Naive thymus-derived CD4-positive, alpha-beta T cell (primary cell): ENCODE results near the gene ZNF609. TPM values are rescaled to one million over a fixed set of nuclear protein-coding genes. Genes with fewer than 3 reads are reported as not detected.

Experiments
- ATAC-seq: fragments of 150-1000 bp; cut with Tn5 transposase; 2 replicates; pipeline ENCODE4 v1.10.0; 2021; ENCODE audit warnings: mild to moderate bottlenecking, moderate library complexity
- CTCF ChIA-PET: fragments of 350-600 bp; sonication (Branson Sonifier 250); formaldehyde crosslinking; loops from one replicate; lab custom pipeline; 2021; ENCODE audit warnings: antibody characterized with exemption; lab: Charles Lee
- POLR2A ChIA-PET: fragments of 350-600 bp; sonication (Branson Sonifier 250); formaldehyde crosslinking; loops from one replicate; lab custom pipeline; 2021; ENCODE audit warnings: antibody characterized with exemption, inconsistent platforms; lab: Charles Lee
- DNase-seq, 9 donors: peaks; one replicate each; pipeline versions ENCODE4 v3.0.0 to v3.0.0-alpha.2; 2020 to 2022; ENCODE audit warnings: mixed read lengths in 1 of 9
- H3K27ac ChIP-seq: one replicate; pipeline ENCODE4 v1.7.0; 2013; ENCODE audit warnings: mild to moderate bottlenecking, low read depth, low read length, moderate library complexity
- H3K27me3 ChIP-seq, 2 donors: one replicate each; pipeline ENCODE4 v1.7.0; 2013; ENCODE audit warnings: low read length in 2 of 2, mild to moderate bottlenecking in 2 of 2, moderate library complexity in 2 of 2; ENCODE audit not compliant: control insufficient read depth in 2 of 2, insufficient read depth in 2 of 2
- H3K36me3 ChIP-seq, 3 experiments: 1 replicate in 2 of 3; 2 replicates in 1 of 3; pipeline ENCODE4 v1.7.0; 2013; ENCODE audit warnings: low read length in 3 of 3, mild to moderate bottlenecking in 3 of 3, moderate library complexity in 1 of 3; ENCODE audit not compliant: insufficient read depth in 3 of 3, control insufficient read depth in 2 of 3
- H3K4me1 ChIP-seq, 2 donors: one replicate each; pipeline ENCODE4 v1.7.0; 2013; ENCODE audit warnings: low read length in 2 of 2, mild to moderate bottlenecking in 2 of 2, moderate library complexity in 1 of 2; ENCODE audit not compliant: control insufficient read depth in 2 of 2, insufficient read depth in 2 of 2
- H3K4me3 ChIP-seq: 2 replicates; pipeline ENCODE4 v1.7.0; 2013; ENCODE audit warnings: mild to moderate bottlenecking, low read length
- H3K9me3 ChIP-seq, 3 experiments: 1 replicate in 2 of 3; 2 replicates in 1 of 3; pipeline ENCODE4 v1.7.0; 2013; ENCODE audit warnings: low read length in 3 of 3; ENCODE audit not compliant: control insufficient read depth in 2 of 3
- H3K27ac Mint-ChIP-seq, 9 donors: one replicate each; pipeline ENCODE4 v1.8.0; 2020 to 2022; ENCODE audit warnings: mixed read lengths in 9 of 9, mild to moderate bottlenecking in 8 of 9, moderate library complexity in 5 of 9, inconsistent platforms in 2 of 9
- H3K27me3 Mint-ChIP-seq, 5 donors: one replicate each; pipeline ENCODE4 v1.8.0; 2021 to 2022; ENCODE audit warnings: mixed read lengths in 5 of 5, mild to moderate bottlenecking in 1 of 5
- H3K36me3 Mint-ChIP-seq, 5 donors: one replicate each; pipeline ENCODE4 v1.8.0; 2020 to 2022; ENCODE audit warnings: mixed read lengths in 5 of 5, mild to moderate bottlenecking in 3 of 5, inconsistent platforms in 1 of 5
- H3K4me1 Mint-ChIP-seq, 7 donors: one replicate each; pipeline ENCODE4 v1.8.0; 2020 to 2022; ENCODE audit warnings: mixed read lengths in 7 of 7, mild to moderate bottlenecking in 3 of 7, inconsistent platforms in 1 of 7
- H3K4me3 Mint-ChIP-seq, 10 donors: one replicate each; pipeline ENCODE4 v1.8.0; 2020 to 2022; ENCODE audit warnings: mild to moderate bottlenecking in 10 of 10, mixed read lengths in 10 of 10, moderate library complexity in 6 of 10, inconsistent platforms in 2 of 10
- H3K9me3 Mint-ChIP-seq, 11 donors: one replicate each; pipeline ENCODE4 v1.8.0; 2020 to 2022; ENCODE audit warnings: mixed read lengths in 11 of 11, mild to moderate bottlenecking in 4 of 11, inconsistent platforms in 1 of 11, moderate library complexity in 1 of 11
- intact Hi-C, 2 donors: fragments of 100-400 bp; cut with micrococcal nuclease; formaldehyde crosslinking; loops; one replicate each; pipeline ENCODE4 v1.15.1; 2023
- polyA plus RNA-seq, 2 donors: library from polyadenylated mRNA; unstranded; fragments of 300-500 nt; fragmentation: Illumina TruSeq; gene quantifications; one replicate each; pipeline ENCODE4 v1.2.3, GENCODE V29; 2021
- total RNA-seq, 6 experiments: library from RNA in 5 of 6; stranded (reverse) in 5 of 6; gene quantifications; 1 replicate in 5 of 6; 2 replicates in 1 of 6; pipeline ENCODE4 v1.2.3 and lab custom pipeline; 2021 to 2026

Gene ZNF609
- total and polyA plus RNA-seq, 7 experiments from 2014 or later, result 10.1 to 89.1 (median 71.9) TPM

GRCh38 chr15:64562003-64562640 is 101.7 kb downstream of the ZNF609 start:
- DNase-seq (no peak), ATAC-seq (no peak)
- peaks cover 5 to 35% (median 18%) of the 10 kb centered on the region in 5 donors for H3K36me3 Mint-ChIP-seq
- Histone ChIP-seq H3K27ac (no peak overlapping the region), H3K36me3 (no peaks in the 10 kb centered on the region), H3K9me3 (no peaks in the 10 kb centered on the region), H3K4me1 (peaks cover 0 to 26% of the 10 kb centered on the region in 2 donors), H3K27me3 (no peaks in the 10 kb centered on the region), H3K4me3 (no peak overlapping the region)
- intact Hi-C loops, result loop anchor here in 1 of 2 donors (5.0 kb wide), 1 partner anchor 40 kb away; no protein-coding TSS in a partner anchor
- no peak overlapping the region for H3K4me3 Mint-ChIP-seq
- no peaks in the 10 kb centered on the region for H3K27me3 Mint-ChIP-seq
- POLR2A ChIA-PET, result no interaction called here
- peaks cover 34 to 82% (median 73%) of the 10 kb centered on the region in 7 donors for H3K4me1 Mint-ChIP-seq
- CTCF ChIA-PET, result interaction anchor here (0.6 kb wide), 1 partner anchor 30 kb away, joined by 3 read pairs; no protein-coding TSS in a partner anchor
- H3K27ac Mint-ChIP-seq, result peak overlapping the region in 7 of 9 donors; percentile 43 to 82 (median 70)
- H3K9me3 Mint-ChIP-seq, result no peaks in the 10 kb centered on the region

GRCh38 chr15:64566102-64566501 is 105.7 kb downstream of the ZNF609 start:
- intact Hi-C loops, result no loop called here
- H3K27ac Mint-ChIP-seq, result peak overlapping the region in 8 of 9 donors; percentile 1 to 86 (median 60)
- CTCF ChIA-PET, result interaction anchor here (0.8 to 1.2 kb wide), 3 partner anchors 9 to 16 kb away, joined by 3 to 4 read pairs (median 3); no protein-coding TSS in a partner anchor
- H3K9me3 Mint-ChIP-seq, result no peaks in the 10 kb centered on the region
- ATAC-seq (no peak), DNase-seq (no peak)
- no peak overlapping the region for H3K27ac ChIP-seq
- peaks cover 5 to 31% of the 10 kb centered on the region in 2 donors for H3K4me1 ChIP-seq
- no peaks in the 10 kb centered on the region for H3K27me3 ChIP-seq
- no peaks in the 10 kb centered on the region for H3K27me3 Mint-ChIP-seq
- H3K36me3 Mint-ChIP-seq, result peaks cover 5 to 37% (median 22%) of the 10 kb centered on the region in 5 donors
- H3K4me3 ChIP-seq, result no peak overlapping the region
- H3K4me3 Mint-ChIP-seq, result peak overlapping the region in 2 of 10 donors; percentile 3 to 18
- H3K4me1 Mint-ChIP-seq, result peaks cover 37 to 77% (median 69%) of the 10 kb centered on the region in 7 donors
- H3K9me3 ChIP-seq, result no peaks in the 10 kb centered on the region
- POLR2A ChIA-PET, result interaction anchor here (0.9 to 1.2 kb wide), 2 partner anchors 14 to 30 kb away, joined by 4 read pairs; no protein-coding TSS in a partner anchor
- no peaks in the 10 kb centered on the region for H3K36me3 ChIP-seq

- no peak overlapping the region for H3K27ac ChIP-seq
- no peaks in the 10 kb centered on the region for H3K36me3 ChIP-seq
- no peaks in the 10 kb centered on the region for H3K9me3 ChIP-seq
- H3K27me3 Mint-ChIP-seq, result no peaks in the 10 kb centered on the region
- ChIA-PET CTCF (interaction anchor here (0.6 to 0.8 kb wide), 2 partner anchors 12 to 87 kb away, joined by 3 to 4 read pairs; no protein-coding TSS in a partner anchor), POLR2A (interaction anchor here (0.6 to 1.2 kb wide), 4 partner anchors 10 to 30 kb away, joined by 3 to 5 read pairs (median 4); no protein-coding TSS in a partner anchor)
- peak overlapping the region in 8 of 9 donors; percentile 1 to 86 (median 60) for H3K27ac Mint-ChIP-seq
- H3K4me1 Mint-ChIP-seq, result peaks cover 36 to 77% (median 70%) of the 10 kb centered on the region in 7 donors
- peaks cover 7 to 35% of the 10 kb centered on the region in 2 donors for H3K4me1 ChIP-seq
- no peaks in the 10 kb centered on the region for H3K27me3 ChIP-seq
- peak overlapping the region in 2 of 10 donors; percentile 3 to 18 for H3K4me3 Mint-ChIP-seq
- H3K9me3 Mint-ChIP-seq, result no peaks in the 10 kb centered on the region
- ATAC-seq (no peak), DNase-seq (no peak)
- H3K4me3 ChIP-seq, result no peak overlapping the region
- intact Hi-C loops, result no loop called here
- H3K36me3 Mint-ChIP-seq, result peaks cover 5 to 37% (median 23%) of the 10 kb centered on the region in 5 donors
Measured at GRCh38 chr15:64566629-64567427, 106.5 kb downstream of the ZNF609 start.

GRCh38 chr15:64568765-64569164 is 108.4 kb downstream of the ZNF609 start:
- intact Hi-C loops, result no loop called here
- peak overlapping the region in 7 of 10 donors; percentile 3 to 60 (median 38) for H3K4me3 Mint-ChIP-seq
- Histone ChIP-seq H3K36me3 (no peaks in the 10 kb centered on the region), H3K4me1 (peaks cover 12 to 46% of the 10 kb centered on the region in 2 donors), H3K9me3 (no peaks in the 10 kb centered on the region), H3K27ac (peak overlapping the region; percentile 52), H3K27me3 (no peaks in the 10 kb centered on the region), H3K4me3 (no peak overlapping the region)
- H3K9me3 Mint-ChIP-seq, result no peaks in the 10 kb centered on the region
- H3K27ac Mint-ChIP-seq, result peak overlapping the region; percentile 47 to 95 (median 83)
- CTCF ChIA-PET, result interaction anchor here (0.6 to 1.2 kb wide), 2 partner anchors 81 to 85 kb away, joined by 5 read pairs; no protein-coding TSS in a partner anchor
- peaks cover 4 to 31% (median 18%) of the 10 kb centered on the region in 5 donors for H3K36me3 Mint-ChIP-seq
- H3K4me1 Mint-ChIP-seq, result peaks cover 40 to 85% (median 72%) of the 10 kb centered on the region in 7 donors
- ATAC-seq (peak; percentile 27), DNase-seq (no peak)
- no peaks in the 10 kb centered on the region for H3K27me3 Mint-ChIP-seq
- POLR2A ChIA-PET, result interaction anchor here (0.6 to 1.6 kb wide), 5 partner anchors 13 to 57 kb away, joined by 3 to 6 read pairs (median 4); no protein-coding TSS in a partner anchor

- no peak for DNase-seq
- no peaks in the 10 kb centered on the region for H3K27me3 ChIP-seq
- Mint-ChIP-seq H3K27ac (peak overlapping the region; percentile 52 to 89 (median 74)), H3K4me3 (peak overlapping the region in 7 of 10 donors; percentile 0 to 60 (median 14)), H3K4me1 (peaks cover 43 to 81% (median 67%) of the 10 kb centered on the region in 7 donors), H3K27me3 (no peaks in the 10 kb centered on the region), H3K9me3 (no peaks in the 10 kb centered on the region), H3K36me3 (peaks cover 4 to 19% (median 12%) of the 10 kb centered on the region in 5 donors)
- H3K9me3 ChIP-seq, result no peaks in the 10 kb centered on the region
- H3K36me3 ChIP-seq, result no peaks in the 10 kb centered on the region
- CTCF ChIA-PET, result interaction anchor here (1.3 kb wide), 1 partner anchor 30 kb away, joined by 4 read pairs; no protein-coding TSS in a partner anchor
- peaks cover 12 to 51% of the 10 kb centered on the region in 2 donors for H3K4me1 ChIP-seq
- H3K4me3 ChIP-seq, result no peak overlapping the region
- peak; percentile 46 for ATAC-seq
- POLR2A ChIA-PET, result interaction anchor here (0.6 to 2.0 kb wide), 6 partner anchors 9 to 168 kb away, joined by 3 to 6 read pairs (median 3); no protein-coding TSS in a partner anchor
- peak overlapping the region; percentile 45 for H3K27ac ChIP-seq
- intact Hi-C loops, result no loop called here
Measured at GRCh38 chr15:64571857-64572291, 111.5 kb downstream of the ZNF609 start.

- Mint-ChIP-seq H3K27me3 (no peaks in the 10 kb centered on the region), H3K36me3 (peaks cover 4 to 17% (median 12%) of the 10 kb centered on the region in 5 donors), H3K4me3 (peak overlapping the region in 3 of 10 donors; percentile 2 to 54 (median 47)), H3K9me3 (no peaks in the 10 kb centered on the region), H3K27ac (peak overlapping the region in 8 of 9 donors; percentile 62 to 89 (median 83)), H3K4me1 (peaks cover 41 to 75% (median 64%) of the 10 kb centered on the region in 7 donors)
- no peak for ATAC-seq
- H3K27ac ChIP-seq, result no peak overlapping the region
- peaks cover 12 to 50% of the 10 kb centered on the region in 2 donors for H3K4me1 ChIP-seq
- H3K27me3 ChIP-seq, result no peaks in the 10 kb centered on the region
- no peak for DNase-seq
- intact Hi-C loops, result no loop called here
- no peak overlapping the region for H3K4me3 ChIP-seq
- CTCF ChIA-PET, result no interaction called here
- no peaks in the 10 kb centered on the region for H3K36me3 ChIP-seq
- POLR2A ChIA-PET, result interaction anchor here (0.5 to 2.0 kb wide), 3 partner anchors 23 to 189 kb away, joined by 3 to 5 read pairs (median 4); no protein-coding TSS in a partner anchor
- no peaks in the 10 kb centered on the region for H3K9me3 ChIP-seq
Measured at GRCh38 chr15:64572856-64573255, 112.5 kb downstream of the ZNF609 start.
